Thyroid gland (tissue), 4 donors: ENCODE data around the gene UBXN4.

Experiments
- CTCF ChIP-seq, 6 experiments: fragments of 200-600 bp in 3 of 6; fragments of 450-650 bp in 3 of 6; sonication (generic) in 3 of 6; IDR thresholded peaks; one replicate each; pipeline ENCODE4 v1.5.1; 2016 to 2019; ENCODE audit warnings: antibody characterized with exemption in 6 of 6, mild to moderate bottlenecking in 2 of 6, inconsistent platforms in 1 of 6, moderate library complexity in 1 of 6
- POLR2A ChIP-seq, 2 donors: fragments of 450-650 bp; IDR thresholded peaks; one replicate each; pipeline ENCODE4 v1.6.1; 2017; ENCODE audit warnings: antibody characterized with exemption in 2 of 2, mild to moderate bottlenecking in 2 of 2, moderate library complexity in 1 of 2

- TF ChIP-seq CTCF (IDR thresholded peaks at IDR 0.05) (no peak), POLR2A (IDR thresholded peaks at IDR 0.05) (no peak)
These were observed 40.6 kb downstream of the UBXN4 start for GRCh38 chr2:135782231-135782630.
